IPS-11a (cell line): Measurements from ENCODE around the gene RPL21.
"Not testable (repeated sequence)": the region's sequence is repeated elsewhere in the genome, so short reads cannot be mapped to it uniquely, and the experiment has no call there.

Experiments used
- H3K4me3 ChIP-seq: one replicate; pipeline ENCODE4 v1.5.1; 2013; ENCODE audit warnings: low read depth, low read length, control low read depth

RPL21 gene

GRCh38 chr13:27251166-27252091 is at the start of gene RPL21:
Gene RPL21 (plus strand): TSS chr13:27251558. CDS start chr13:27253777, 2,219 bp downstream.
- peak within 1 kb of the TSS; percentile 99 for H3K4me3 ChIP-seq

GRCh38 chr13:27201661-27202060 is 49.7 kb upstream of the RPL21 start:
- no peak overlapping the region for H3K4me3 ChIP-seq

GRCh38 chr13:27203186-27203585 is 48.2 kb upstream of the RPL21 start:
- no peak overlapping the region for H3K4me3 ChIP-seq

GRCh38 chr13:27203854-27204253 is 47.5 kb upstream of the RPL21 start:
- H3K4me3 ChIP-seq, result no peak overlapping the region

- H3K4me3 ChIP-seq, result no peak overlapping the region
These were observed 42.8 kb upstream of the RPL21 start for GRCh38 chr13:27208514-27208913.

- no peak overlapping the region for H3K4me3 ChIP-seq
These were observed 40.1 kb upstream of the RPL21 start for GRCh38 chr13:27211271-27211670.

- no peak overlapping the region for H3K4me3 ChIP-seq
These were observed 39.5 kb upstream of the RPL21 start for GRCh38 chr13:27211771-27212364.

GRCh38 chr13:27213386-27213785 is 38.0 kb upstream of the RPL21 start:
- H3K4me3 ChIP-seq, result not testable (repeated sequence)

GRCh38 chr13:27217791-27218190 is 33.6 kb upstream of the RPL21 start:
- not testable (repeated sequence) for H3K4me3 ChIP-seq

- not testable (repeated sequence) for H3K4me3 ChIP-seq
These were observed 32.5 kb upstream of the RPL21 start for GRCh38 chr13:27218861-27219260.

- H3K4me3 ChIP-seq, result no peak overlapping the region
These were observed 31.7 kb upstream of the RPL21 start for GRCh38 chr13:27219611-27220010.

GRCh38 chr13:27222100-27222499 is 29.3 kb upstream of the RPL21 start:
- H3K4me3 ChIP-seq, result not testable (repeated sequence)

- H3K4me3 ChIP-seq, result no peak overlapping the region
These were observed 24.4 kb upstream of the RPL21 start for GRCh38 chr13:27226991-27227390.

GRCh38 chr13:27228131-27228530 is 23.2 kb upstream of the RPL21 start:
- H3K4me3 ChIP-seq, result no peak overlapping the region

GRCh38 chr13:27229642-27230041 is 21.7 kb upstream of the RPL21 start:
- H3K4me3 ChIP-seq, result no peak overlapping the region

GRCh38 chr13:27233964-27234363 is 17.4 kb upstream of the RPL21 start:
- H3K4me3 ChIP-seq, result no peak overlapping the region

GRCh38 chr13:27236478-27236877 is 14.9 kb upstream of the RPL21 start:
- no peak overlapping the region for H3K4me3 ChIP-seq

- H3K4me3 ChIP-seq, result no peak overlapping the region
These were observed 8.7 kb upstream of the RPL21 start for GRCh38 chr13:27242702-27243101.

- H3K4me3 ChIP-seq, result no peak overlapping the region
These were observed 5.7 kb upstream of the RPL21 start for GRCh38 chr13:27245610-27246009.

- H3K4me3 ChIP-seq, result peak overlapping the region; percentile 99
These were observed 559 bp upstream of the RPL21 start for GRCh38 chr13:27250833-27251165.

- H3K4me3 ChIP-seq, result peak overlapping the region; percentile 99
These were observed 1.1 kb downstream of the RPL21 start for GRCh38 chr13:27252467-27252866.

GRCh38 chr13:27257233-27257568 is 5.8 kb downstream of the RPL21 start:
- no peak overlapping the region for H3K4me3 ChIP-seq
